ENCODE measurements around the gene ZNF385A.

DNA sequence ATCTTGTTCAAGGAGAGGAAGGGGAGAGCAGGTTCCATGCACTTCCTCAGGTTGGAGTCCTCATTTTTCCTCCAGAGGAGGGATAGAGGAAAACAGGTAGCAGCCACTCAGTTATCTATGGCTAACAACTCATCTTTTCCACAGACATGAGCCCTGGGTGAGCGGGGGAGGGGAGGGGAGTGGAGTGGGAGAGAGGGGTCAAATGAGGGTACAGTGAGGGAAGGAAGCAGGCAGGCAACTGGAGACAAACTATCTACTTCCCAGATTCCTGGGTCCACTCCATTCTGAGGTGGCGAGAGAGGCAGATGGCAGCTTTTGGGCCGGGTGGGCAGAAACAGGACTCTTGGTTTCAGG lies 2.6 kb upstream of the ZNF385A start:
- no peak for TF ChIP-seq POLR2A (IDR thresholded peaks at IDR 0.05; ENCODE audit: low read depth, low read length)
- TF ChIP-seq, protein P1, sequence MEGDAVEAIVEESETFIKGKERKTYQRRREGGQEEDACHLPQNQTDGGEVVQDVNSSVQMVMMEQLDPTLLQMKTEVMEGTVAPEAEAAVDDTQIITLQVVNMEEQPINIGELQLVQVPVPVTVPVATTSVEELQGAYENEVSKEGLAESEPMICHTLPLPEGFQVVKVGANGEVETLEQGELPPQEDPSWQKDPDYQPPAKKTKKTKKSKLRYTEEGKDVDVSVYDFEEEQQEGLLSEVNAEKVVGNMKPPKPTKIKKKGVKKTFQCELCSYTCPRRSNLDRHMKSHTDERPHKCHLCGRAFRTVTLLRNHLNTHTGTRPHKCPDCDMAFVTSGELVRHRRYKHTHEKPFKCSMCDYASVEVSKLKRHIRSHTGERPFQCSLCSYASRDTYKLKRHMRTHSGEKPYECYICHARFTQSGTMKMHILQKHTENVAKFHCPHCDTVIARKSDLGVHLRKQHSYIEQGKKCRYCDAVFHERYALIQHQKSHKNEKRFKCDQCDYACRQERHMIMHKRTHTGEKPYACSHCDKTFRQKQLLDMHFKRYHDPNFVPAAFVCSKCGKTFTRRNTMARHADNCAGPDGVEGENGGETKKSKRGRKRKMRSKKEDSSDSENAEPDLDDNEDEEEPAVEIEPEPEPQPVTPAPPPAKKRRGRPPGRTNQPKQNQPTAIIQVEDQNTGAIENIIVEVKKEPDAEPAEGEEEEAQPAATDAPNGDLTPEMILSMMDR (conservative IDR thresholded peaks at IDR 0.05; ENCODE audit: low read depth, low read length) = no peak
- TF ChIP-seq RCOR1 (IDR thresholded peaks at IDR 0.05; ENCODE audit: insufficient replicate concordance, low read length) = no peak
- TF ChIP-seq RFX5 (IDR thresholded peaks at IDR 0.05; ENCODE audit: low read depth, low read length) = no peak
- TF ChIP-seq MAFK (IDR thresholded peaks at IDR 0.05; ENCODE audit: low read depth, low read length) = no peak
- no peak for TF ChIP-seq RAD21 (IDR thresholded peaks at IDR 0.05; ENCODE audit: low read length)
- no peak for TF ChIP-seq CHD1 (IDR thresholded peaks at IDR 0.05; ENCODE audit: low read depth, low read length)
- TF ChIP-seq MAZ (IDR thresholded peaks at IDR 0.05; ENCODE audit: borderline replicate concordance, low read depth, low read length) = no peak
- no peak for TF ChIP-seq FOS (IDR thresholded peaks at IDR 0.05; ENCODE audit: low read depth, low read length)
- TF ChIP-seq CEBPB (IDR thresholded peaks at IDR 0.05; ENCODE audit: low read depth, low read length) = no peak
- TF ChIP-seq BHLHE40 (IDR thresholded peaks at IDR 0.05; ENCODE audit: low read depth, low read length) = no peak
- no peak for TF ChIP-seq USF2 (IDR thresholded peaks at IDR 0.05; ENCODE audit: low read depth, low read length)
- TF ChIP-seq, protein P2, sequence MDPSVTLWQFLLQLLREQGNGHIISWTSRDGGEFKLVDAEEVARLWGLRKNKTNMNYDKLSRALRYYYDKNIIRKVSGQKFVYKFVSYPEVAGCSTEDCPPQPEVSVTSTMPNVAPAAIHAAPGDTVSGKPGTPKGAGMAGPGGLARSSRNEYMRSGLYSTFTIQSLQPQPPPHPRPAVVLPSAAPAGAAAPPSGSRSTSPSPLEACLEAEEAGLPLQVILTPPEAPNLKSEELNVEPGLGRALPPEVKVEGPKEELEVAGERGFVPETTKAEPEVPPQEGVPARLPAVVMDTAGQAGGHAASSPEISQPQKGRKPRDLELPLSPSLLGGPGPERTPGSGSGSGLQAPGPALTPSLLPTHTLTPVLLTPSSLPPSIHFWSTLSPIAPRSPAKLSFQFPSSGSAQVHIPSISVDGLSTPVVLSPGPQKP (IDR thresholded peaks at IDR 0.05; ENCODE audit: borderline replicate concordance, low read depth, low read length) = no peak
